H1 (cell line): ENCODE data around the gene IL23A. TPM values are rescaled to one million over a fixed set of nuclear protein-coding genes. Genes with fewer than 3 reads are reported as not detected.

Experiments
- CTCF ChIA-PET: fragments of 300-600 bp; sonication (Branson Sonifier 250); formaldehyde crosslinking; loops from one replicate; lab custom pipeline; 2021; ENCODE audit not compliant: partially characterized antibody; lab: Charles Lee
- POLR2A ChIA-PET: fragments of 300-600 bp; sonication (Branson Sonifier 250); formaldehyde crosslinking; loops from one replicate; lab custom pipeline; 2021; ENCODE audit warnings: inconsistent platforms; ENCODE audit not compliant: partially characterized antibody; lab: Charles Lee
- DNase-seq, 2 experiments: peaks; one replicate each; pipeline versions ENCODE4 v3.0.0 to v3.0.0-alpha.2; 2010 to 2022; ENCODE audit warnings: low spot score in 2 of 2, low read depth in 1 of 2, mixed read lengths in 1 of 2
- FAIRE-seq: peaks from 2 replicates; lab custom pipeline; 2011; peaks lifted over from hg19 to GRCh38; lab: Jason Lieb, UNC
- H2AFZ ChIP-seq: 2 replicates; pipeline ENCODE4 v1.8.1; 2012; ENCODE audit warnings: low read length, inconsistent platforms
- H2AK5ac ChIP-seq: 2 replicates; pipeline ENCODE4 v1.6.1; 2013; ENCODE audit warnings: low read depth, low read length
- H2BK120ac ChIP-seq: replicated peaks from 2 replicates; pipeline ENCODE3; 2013; ENCODE audit warnings: low read depth, low read length, inconsistent platforms
- H2BK12ac ChIP-seq: 2 replicates; pipeline ENCODE4 v1.6.1; 2013; ENCODE audit warnings: low read depth, low read length
- H2BK15ac ChIP-seq: 2 replicates; pipeline ENCODE4 v1.6.1; 2013; ENCODE audit warnings: low read length
- H2BK20ac ChIP-seq: 2 replicates; pipeline ENCODE4 v1.6.1; 2013; ENCODE audit warnings: low read length
- H2BK5ac ChIP-seq: 2 replicates; pipeline ENCODE4 v1.6.1; 2013; ENCODE audit warnings: low read depth, low read length
- H3K14ac ChIP-seq: 2 replicates; pipeline ENCODE4 v1.6.1; 2013; ENCODE audit warnings: inconsistent platforms; ENCODE audit not compliant: insufficient read length
- H3K18ac ChIP-seq: 2 replicates; pipeline ENCODE4 v1.6.1; 2013; ENCODE audit warnings: low read length; ENCODE audit errors: extremely low read depth
- H3K23ac ChIP-seq: 2 replicates; pipeline ENCODE4 v1.6.1; 2013; ENCODE audit warnings: inconsistent platforms; ENCODE audit not compliant: insufficient read length
- H3K23me2 ChIP-seq: 2 replicates; pipeline ENCODE4 v1.6.1; 2013; ENCODE audit warnings: low read depth, low read length
- H3K27ac ChIP-seq: 2 replicates; pipeline ENCODE4 v1.6.1; 2011; ENCODE audit warnings: low read depth, low read length, inconsistent platforms
- H3K27me3 ChIP-seq, 4 experiments: replicated peaks in 1 of 4; 1 replicate in 1 of 4; 2 replicates in 3 of 4; pipeline versions ENCODE4 v1.6.1 to v1.8.1; 2011 to 2013; ENCODE audit warnings: low read length in 3 of 4, mild to moderate bottlenecking in 3 of 4, inconsistent platforms in 2 of 4, mixed read lengths in 2 of 4, moderate library complexity in 1 of 4; ENCODE audit not compliant: control insufficient read depth in 3 of 4, insufficient read depth in 3 of 4; ENCODE audit errors: extremely low read depth in 1 of 4
- H3K36me3 ChIP-seq, 4 experiments: 2 replicates each; pipeline versions ENCODE4 v1.6.1 to v1.8.1; 2011 to 2013; ENCODE audit warnings: mild to moderate bottlenecking in 4 of 4, low read length in 3 of 4, moderate library complexity in 2 of 4, control low read depth in 1 of 4, inconsistent platforms in 1 of 4; ENCODE audit not compliant: insufficient read depth in 4 of 4, control insufficient read depth in 2 of 4
- H3K4ac ChIP-seq: replicated peaks from 2 replicates; pipeline ENCODE3; 2013; ENCODE audit warnings: low read length, low read depth, mixed read lengths, inconsistent platforms; ENCODE audit not compliant: insufficient read length
- H3K4me1 ChIP-seq, 4 experiments: replicated peaks in 1 of 4; 1 replicate in 1 of 4; 2 replicates in 3 of 4; pipeline versions ENCODE4 v1.6.1 to v1.8.1; 2011 to 2013; ENCODE audit warnings: low read length in 3 of 4, inconsistent platforms in 2 of 4, mixed read lengths in 1 of 4; ENCODE audit not compliant: insufficient read depth in 4 of 4, control insufficient read depth in 3 of 4
- H3K4me2 ChIP-seq, 2 experiments: 2 replicates each; pipeline versions ENCODE4 v1.6.1 to v1.8.1; 2011 to 2013; ENCODE audit warnings: low read depth in 2 of 2, low read length in 2 of 2, control low read depth in 1 of 2, inconsistent platforms in 1 of 2, mild to moderate bottlenecking in 1 of 2; ENCODE audit not compliant: insufficient read depth in 1 of 2
- H3K4me3 ChIP-seq, 4 experiments: fragments of 200-600, 300-600 bp in 1 of 4; sonication (generic), shearing (Covaris generic), sonication (Bioruptor Twin) in 1 of 4; 2 replicates each; pipeline versions ENCODE4 v1.5.1 to v1.8.1; 2011 to 2016; ENCODE audit warnings: low read length in 4 of 4, low read depth in 3 of 4, control low read depth in 2 of 4, inconsistent platforms in 2 of 4, mild to moderate bottlenecking in 2 of 4, mixed read lengths in 1 of 4, moderate library complexity in 1 of 4; ENCODE audit not compliant: insufficient read depth in 2 of 4; ENCODE audit errors: extremely low read depth in 1 of 4
- H3K56ac ChIP-seq: replicated peaks from 2 replicates; pipeline ENCODE3; 2013; ENCODE audit warnings: low read depth, mild to moderate bottlenecking, mixed read lengths, low read length, inconsistent platforms; ENCODE audit not compliant: insufficient read length
- H3K79me1 ChIP-seq: 2 replicates; pipeline ENCODE4 v1.6.1; 2013; ENCODE audit warnings: low read depth, low read length, control low read depth
- H3K79me2 ChIP-seq, 2 experiments: 2 replicates each; pipeline versions ENCODE4 v1.6.1 to v1.8.1; 2012 to 2013; ENCODE audit warnings: low read length in 2 of 2, mild to moderate bottlenecking in 2 of 2, inconsistent platforms in 1 of 2; ENCODE audit not compliant: insufficient read depth in 2 of 2, control insufficient read depth in 1 of 2
- H3K9ac ChIP-seq, 4 experiments: replicated peaks in 1 of 4; 1 replicate in 1 of 4; 2 replicates in 3 of 4; pipeline versions ENCODE4 v1.6.1 to v1.8.1; 2011 to 2013; ENCODE audit warnings: low read depth in 3 of 4, low read length in 3 of 4, control low read depth in 2 of 4, mild to moderate bottlenecking in 2 of 4, moderate library complexity in 2 of 4, inconsistent platforms in 1 of 4; ENCODE audit errors: extremely low read depth in 1 of 4
- H3K9me3 ChIP-seq, 2 experiments: 2 replicates each; pipeline versions ENCODE4 v1.6.1 to v1.8.1; 2012 to 2013; ENCODE audit warnings: mild to moderate bottlenecking in 2 of 2, moderate library complexity in 2 of 2, control low read depth in 1 of 2, inconsistent platforms in 1 of 2, low read depth in 1 of 2, low read length in 1 of 2, mixed read lengths in 1 of 2; ENCODE audit not compliant: insufficient read depth in 2 of 2
- H4K20me1 ChIP-seq, 2 experiments: replicated peaks in 1 of 2; 2 replicates each; pipeline versions ENCODE3 to v1.8.1; 2011 to 2013; ENCODE audit warnings: inconsistent platforms in 2 of 2, low read length in 2 of 2, mild to moderate bottlenecking in 1 of 2; ENCODE audit not compliant: insufficient read depth in 2 of 2, control insufficient read depth in 1 of 2
- H4K5ac ChIP-seq: 2 replicates; pipeline ENCODE4 v1.6.1; 2013; ENCODE audit warnings: low read length, low read depth, mixed read lengths, inconsistent platforms; ENCODE audit not compliant: insufficient read length
- H4K8ac ChIP-seq: 2 replicates; pipeline ENCODE4 v1.8.0; 2013; ENCODE audit warnings: mild to moderate bottlenecking, moderate library complexity, low read length, inconsistent platforms; ENCODE audit not compliant: insufficient read depth; ENCODE audit errors: extremely low read depth
- H4K91ac ChIP-seq: replicated peaks from 2 replicates; pipeline ENCODE3; 2013; ENCODE audit warnings: low read length, mixed read lengths, inconsistent platforms; ENCODE audit not compliant: insufficient read length
- EZH2 ChIP-seq: fragments of 200-600 bp; sonication (generic); IDR thresholded peaks from 2 replicates; pipeline ENCODE4 v1.7.1; 2012; ENCODE audit warnings: low read depth, mild to moderate bottlenecking, moderate library complexity, low read length, inconsistent platforms; ENCODE audit not compliant: severe bottlenecking
- RAD21 ChIP-seq, 2 experiments: IDR thresholded peaks in 1 of 2; conservative IDR thresholded peaks in 1 of 2; 2 replicates each; pipeline ENCODE4 v1.6.1; 2011; ENCODE audit warnings: low read depth in 2 of 2, low read length in 2 of 2, improper control_type of control experiment in 1 of 2, inconsistent platforms in 1 of 2, mild to moderate bottlenecking in 1 of 2, moderate library complexity in 1 of 2
- YY1 ChIP-seq: IDR thresholded peaks from 2 replicates; pipeline ENCODE4 v1.6.1; 2011; ENCODE audit warnings: low read depth, mild to moderate bottlenecking, low read length
- WGBS, 2 experiments: shearing (Covaris generic) in 1 of 2; methylation state at CpG; one replicate each; pipeline versions ENCODE4 v1.1.6 to v1.1.7; 2013 to 2015; ENCODE audit warnings: low lambda C conversion rate in 2 of 2, mixed read lengths in 2 of 2, inconsistent platforms in 1 of 2, low coverage in 1 of 2, missing lambda C conversion rate in 1 of 2; ENCODE audit not compliant: insufficient replicate concordance in 2 of 2, insufficient coverage in 1 of 2, insufficient read length in 1 of 2; ENCODE audit errors: extremely low coverage in 1 of 2, missing lambda C conversion rate in 1 of 2; 5-methylcytosine and 5-hydroxymethylcytosine counted together
- polyA plus RNA-seq, 7 experiments: library from polyadenylated mRNA; depleted of rRNA in 3 of 7; stranded (reverse) in 5 of 7; unstranded in 2 of 7; fragments of >200 nt in 5 of 7; fragments of 200-250 nt in 2 of 7; gene quantifications; 1 replicate in 5 of 7; 2 replicates in 1 of 7; 4 replicates in 1 of 7; pipeline versions ENCODE4 v1.2.1 to v1.2.3, GENCODE V29; 2011 to 2013; ENCODE audit warnings: missing spikeins in 2 of 7, mixed read lengths in 2 of 7
- total RNA-seq: library from RNA; stranded (reverse); fragmentation: NEBNext Ultra II Directional; extraction: Animal tissue kit (Norgen Biotek cat#: 25700); gene quantifications from 2 replicates; pipeline ENCODE4 v1.2.1, GENCODE V29; 2021
- TF ChIP-seq, protein P1 (sequence below): IDR thresholded peaks from 2 replicates; pipeline ENCODE4 v1.6.1; 2012; ENCODE audit warnings: low read length, inconsistent platforms
- TF ChIP-seq, protein P2 (sequence below): IDR thresholded peaks from 2 replicates; pipeline ENCODE4 v1.6.1; 2012; ENCODE audit warnings: inconsistent platforms

The IL23A gene
- total and polyA plus RNA-seq, 2 of the 8 experiments (the other 6 are each of a cell fraction or from before 2014, with no cell fraction given): 2.3 to 3.6 TPM

DNA sequence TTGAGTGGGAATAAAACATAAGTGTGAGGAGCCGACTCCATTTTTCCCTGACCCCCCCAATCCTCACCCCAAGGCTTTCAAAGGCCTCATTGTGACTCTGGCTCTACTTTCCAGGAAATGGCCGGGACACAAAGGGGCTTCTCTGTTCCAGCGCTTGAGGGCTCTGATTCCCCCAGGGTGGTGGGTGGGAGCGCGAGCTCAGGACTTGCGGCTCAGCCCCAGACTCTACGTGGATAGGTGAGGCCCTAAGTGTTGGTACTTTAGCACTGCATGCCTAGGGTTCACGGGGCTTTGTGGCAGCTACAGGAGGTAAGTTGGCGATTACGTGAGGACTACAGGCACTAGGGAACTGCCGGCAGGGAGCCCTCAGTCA, 23.4 kb upstream of the IL23A start:
- no peaks in the 10 kb centered on the region for H4K20me1 ChIP-seq

More for the DNA sequence above, 23.4 kb upstream of the IL23A start:
- Histone ChIP-seq H3K23ac (no peak overlapping the region), H2BK20ac (no peak overlapping the region), H2BK120ac (peak overlapping the region; percentile 16), H4K5ac (peak overlapping the region; percentile 45), H3K79me1 (peaks cover 4% of the 10 kb centered on the region), H3K23me2 (peaks cover 9% of the 10 kb centered on the region), H3K4me2 (peak overlapping the region; percentile 83 to 89), H3K9me3 (no peaks in the 10 kb centered on the region), H2BK5ac (peak overlapping the region; percentile 97), H2AFZ (no peak overlapping the region), H4K91ac (peak overlapping the region; percentile 85), H3K4ac (peak overlapping the region; percentile 12), H4K8ac (peak overlapping the region; percentile 98; the same call in 1 of the 2 replicates), H3K27ac (peak overlapping the region; percentile 86), H3K14ac (no peak overlapping the region), H3K4me3 (peak overlapping the region; percentile 70 to 98 (median 96)), H3K27me3 (no peaks in the 10 kb centered on the region), H3K9ac (peak overlapping the region; percentile 96 to 98 (median 98)), H3K18ac (peak overlapping the region; percentile 86; the same call in 1 of the 2 replicates), H2AK5ac (peak overlapping the region; percentile 87; the same call in 1 of the 2 replicates), H3K79me2 (peaks cover 4 to 16% of the 10 kb centered on the region in 2 experiments; a peak in 3 of 4 replicates), H3K36me3 (peaks cover 8 to 25% (median 21%) of the 10 kb centered on the region in 4 experiments; a peak in 7 of 8 replicates), H3K56ac (peak overlapping the region; percentile 60), H2BK12ac (peak overlapping the region; percentile 71; the same call in 1 of the 2 replicates), H3K4me1 (peaks cover 0 to 6% (median 3%) of the 10 kb centered on the region in 4 experiments; a peak in 5 of 7 replicates), H2BK15ac (0 out of 2 replicates have a peak overlapping the region, but pooled peaks have one; percentile 72)
- DNase-seq: no peak
- WGBS, 2 experiments: 6% methylated on average over 11 of the region's 11 CpGs; no CpG with 5 or more reads in 1 of the 2 experiments
- FAIRE-seq: no peak
- POLR2A ChIA-PET: interaction anchor here (0.6 to 3.9 kb wide), 31 partner anchors 8 to 252 kb away, joined by 3 to 37 read pairs (median 6); partner anchors contain the start of genes ANKRD52, IL23A, PAN2 and RNF41
- CTCF ChIA-PET: interaction anchor here (0.8 to 4.7 kb wide), 8 partner anchors 10 to 149 kb away, joined by 4 to 38 read pairs (median 10); partner anchors contain the start of genes PAN2, STAT2 and TIMELESS
- TF ChIP-seq, protein P1, sequence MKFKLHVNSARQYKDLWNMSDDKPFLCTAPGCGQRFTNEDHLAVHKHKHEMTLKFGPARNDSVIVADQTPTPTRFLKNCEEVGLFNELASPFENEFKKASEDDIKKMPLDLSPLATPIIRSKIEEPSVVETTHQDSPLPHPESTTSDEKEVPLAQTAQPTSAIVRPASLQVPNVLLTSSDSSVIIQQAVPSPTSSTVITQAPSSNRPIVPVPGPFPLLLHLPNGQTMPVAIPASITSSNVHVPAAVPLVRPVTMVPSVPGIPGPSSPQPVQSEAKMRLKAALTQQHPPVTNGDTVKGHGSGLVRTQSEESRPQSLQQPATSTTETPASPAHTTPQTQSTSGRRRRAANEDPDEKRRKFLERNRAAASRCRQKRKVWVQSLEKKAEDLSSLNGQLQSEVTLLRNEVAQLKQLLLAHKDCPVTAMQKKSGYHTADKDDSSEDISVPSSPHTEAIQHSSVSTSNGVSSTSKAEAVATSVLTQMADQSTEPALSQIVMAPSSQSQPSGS: no peak
- no peak for TF ChIP-seq YY1
- TF ChIP-seq RAD21 (IDR thresholded peaks at IDR 0.05 in 1 of 2, conservative IDR thresholded peaks at IDR 0.05 in 1 of 2; ENCODE audit: low read depth in 2 of 2, low read length in 2 of 2): no peak
- TF ChIP-seq, protein P2, sequence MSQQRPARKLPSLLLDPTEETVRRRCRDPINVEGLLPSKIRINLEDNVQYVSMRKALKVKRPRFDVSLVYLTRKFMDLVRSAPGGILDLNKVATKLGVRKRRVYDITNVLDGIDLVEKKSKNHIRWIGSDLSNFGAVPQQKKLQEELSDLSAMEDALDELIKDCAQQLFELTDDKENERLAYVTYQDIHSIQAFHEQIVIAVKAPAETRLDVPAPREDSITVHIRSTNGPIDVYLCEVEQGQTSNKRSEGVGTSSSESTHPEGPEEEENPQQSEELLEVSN: peak; percentile 40; the same call in 1 of the 2 replicates
- TF ChIP-seq EZH2: no peak
